Gastroesophageal sphincter (tissue), 4 donors: ENCODE measurements around the gene HES3. TPM values are rescaled to one million over a fixed set of nuclear protein-coding genes. Genes with fewer than 3 reads are reported as not detected.
"Not testable (repeated sequence)": the region's sequence is repeated elsewhere in the genome, so short reads cannot be mapped to it uniquely, and the experiment has no call there.

Experiments used
- ATAC-seq: fragments of 150-250 bp; one replicate; pipeline ENCODE4 v1.9.1; 2016; ENCODE audit warnings: mild to moderate bottlenecking, moderate library complexity
- H3K27ac ChIP-seq, 4 donors: fragments of 200-600 bp; sonication (generic) in 3 of 4; 1 replicate in 3 of 4; 2 replicates in 1 of 4; pipeline ENCODE4 v1.5.1; 2016 to 2019
- H3K27me3 ChIP-seq: fragments of 200-600 bp; sonication (generic); one replicate; pipeline ENCODE4 v1.5.1; 2019
- H3K36me3 ChIP-seq, 2 donors: fragments of 200-600 bp; sonication (generic); one replicate each; pipeline ENCODE4 v1.5.1; 2019; ENCODE audit warnings: control low read depth in 1 of 2
- H3K4me1 ChIP-seq, 3 donors: fragments of 200-600 bp; sonication (generic); 1 replicate in 2 of 3; 2 replicates in 1 of 3; pipeline ENCODE4 v1.5.1; 2016 to 2019; ENCODE audit warnings: control low read depth in 2 of 3
- H3K4me3 ChIP-seq, 2 donors: fragments of 200-600 bp; sonication (generic); one replicate each; pipeline ENCODE4 v1.5.1; 2019; ENCODE audit warnings: mild to moderate bottlenecking in 1 of 2, moderate library complexity in 1 of 2
- H3K9me3 ChIP-seq, 3 donors: fragments of 200-600 bp; sonication (generic); one replicate each; pipeline ENCODE4 v1.5.1; 2017 to 2019; ENCODE audit warnings: control low read depth in 2 of 3
- EP300 ChIP-seq: sonication (generic); formaldehyde crosslinking; IDR thresholded peaks from one replicate; pipeline ENCODE4 v1.6.1; 2017; ENCODE audit warnings: antibody characterized with exemption, mild to moderate bottlenecking
- POLR2A ChIP-seq, 2 donors: fragments of 450-650 bp; IDR thresholded peaks; one replicate each; pipeline ENCODE4 v1.6.1; 2017; ENCODE audit warnings: antibody characterized with exemption in 2 of 2, mild to moderate bottlenecking in 2 of 2, moderate library complexity in 1 of 2
- POLR2AphosphoS5 ChIP-seq: sonication (generic); formaldehyde crosslinking; IDR thresholded peaks from one replicate; pipeline ENCODE4 v1.6.1; 2017; ENCODE audit warnings: antibody characterized with exemption
- WGBS, 2 donors: methylation state at CpG; one replicate each; pipeline ENCODE4 v1.1.5; 2018; ENCODE audit warnings: low coverage in 1 of 2; 5-methylcytosine and 5-hydroxymethylcytosine counted together
- total RNA-seq, 4 donors: library from RNA; depleted of rRNA; stranded (reverse); fragments of >200 nt; gene quantifications; one replicate each; pipeline ENCODE4 v1.1.0, GENCODE V29; 2016
- TF ChIP-seq, protein P1 (sequence below), 4 experiments: fragments of 200-600 bp in 2 of 4; fragments of 450-650 bp in 2 of 4; sonication (generic) in 1 of 4; IDR thresholded peaks; one replicate each; pipeline ENCODE4 v1.5.1; 2017 to 2019; ENCODE audit warnings: antibody characterized with exemption in 4 of 4, mild to moderate bottlenecking in 2 of 4, moderate library complexity in 2 of 4

HES3 gene
- total RNA-seq, 4 donors from 2014 or later, result not detected

DNA sequence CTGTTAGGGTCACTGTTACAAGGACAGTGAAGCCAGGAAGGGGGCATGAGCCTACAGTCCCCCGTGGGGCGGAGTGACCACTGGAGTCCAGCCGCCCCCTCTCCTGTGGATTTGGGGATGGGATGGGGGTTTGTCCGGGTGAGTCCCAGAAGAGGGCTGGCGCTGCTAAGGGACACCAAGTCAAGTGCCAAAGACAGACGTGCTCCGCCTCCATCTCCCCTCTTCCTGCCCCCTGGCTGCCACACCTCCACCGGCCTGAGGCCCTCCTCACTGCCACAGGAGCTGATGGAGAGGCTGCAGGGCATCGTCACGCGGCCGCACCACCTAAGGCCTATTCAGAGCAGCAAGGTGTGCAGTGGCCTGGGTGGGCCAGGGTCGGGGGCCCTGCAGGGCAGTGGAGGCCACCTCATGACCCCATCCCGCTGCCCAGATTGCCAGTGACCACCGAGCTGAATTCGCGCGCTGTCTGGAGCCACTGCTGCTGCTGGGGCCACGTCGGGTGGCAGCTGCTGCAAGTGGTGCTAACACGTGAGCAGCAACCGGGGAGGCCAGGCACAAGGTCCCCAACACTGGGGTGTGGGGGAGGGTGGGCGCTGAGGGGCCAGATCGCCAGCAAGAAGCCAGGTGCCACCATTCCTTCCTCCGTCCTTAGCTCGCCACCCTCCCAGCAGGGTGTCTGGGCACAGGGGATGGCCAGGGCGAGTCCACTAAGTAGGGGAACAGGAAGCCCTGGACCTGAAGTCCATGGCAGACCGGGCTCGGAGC, 33.2 kb upstream of the HES3 start:
- peaks cover 0 to 35% of the 10 kb centered on the region in 2 donors for H3K36me3 ChIP-seq
- peaks cover 17% of the 10 kb centered on the region for H3K27me3 ChIP-seq
- H3K4me1 ChIP-seq, result peaks cover 0 to 39% (median 18%) of the 10 kb centered on the region in 3 donors
- no peaks in the 10 kb centered on the region for H3K9me3 ChIP-seq
- no peak for ATAC-seq
- no peak overlapping the region for H3K27ac ChIP-seq
- WGBS, 2 donors, result 100% methylated on average over 1 of the region's 29 CpGs; no CpG with 5 or more reads in 1 of the 2 donors
- H3K4me3 ChIP-seq, result no peak overlapping the region
- TF ChIP-seq, protein P1, sequence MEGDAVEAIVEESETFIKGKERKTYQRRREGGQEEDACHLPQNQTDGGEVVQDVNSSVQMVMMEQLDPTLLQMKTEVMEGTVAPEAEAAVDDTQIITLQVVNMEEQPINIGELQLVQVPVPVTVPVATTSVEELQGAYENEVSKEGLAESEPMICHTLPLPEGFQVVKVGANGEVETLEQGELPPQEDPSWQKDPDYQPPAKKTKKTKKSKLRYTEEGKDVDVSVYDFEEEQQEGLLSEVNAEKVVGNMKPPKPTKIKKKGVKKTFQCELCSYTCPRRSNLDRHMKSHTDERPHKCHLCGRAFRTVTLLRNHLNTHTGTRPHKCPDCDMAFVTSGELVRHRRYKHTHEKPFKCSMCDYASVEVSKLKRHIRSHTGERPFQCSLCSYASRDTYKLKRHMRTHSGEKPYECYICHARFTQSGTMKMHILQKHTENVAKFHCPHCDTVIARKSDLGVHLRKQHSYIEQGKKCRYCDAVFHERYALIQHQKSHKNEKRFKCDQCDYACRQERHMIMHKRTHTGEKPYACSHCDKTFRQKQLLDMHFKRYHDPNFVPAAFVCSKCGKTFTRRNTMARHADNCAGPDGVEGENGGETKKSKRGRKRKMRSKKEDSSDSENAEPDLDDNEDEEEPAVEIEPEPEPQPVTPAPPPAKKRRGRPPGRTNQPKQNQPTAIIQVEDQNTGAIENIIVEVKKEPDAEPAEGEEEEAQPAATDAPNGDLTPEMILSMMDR (IDR thresholded peaks at IDR 0.05), result no peak
- TF ChIP-seq POLR2A (IDR thresholded peaks at IDR 0.05) (no peak), POLR2AphosphoS5 (no peak)

DNA sequence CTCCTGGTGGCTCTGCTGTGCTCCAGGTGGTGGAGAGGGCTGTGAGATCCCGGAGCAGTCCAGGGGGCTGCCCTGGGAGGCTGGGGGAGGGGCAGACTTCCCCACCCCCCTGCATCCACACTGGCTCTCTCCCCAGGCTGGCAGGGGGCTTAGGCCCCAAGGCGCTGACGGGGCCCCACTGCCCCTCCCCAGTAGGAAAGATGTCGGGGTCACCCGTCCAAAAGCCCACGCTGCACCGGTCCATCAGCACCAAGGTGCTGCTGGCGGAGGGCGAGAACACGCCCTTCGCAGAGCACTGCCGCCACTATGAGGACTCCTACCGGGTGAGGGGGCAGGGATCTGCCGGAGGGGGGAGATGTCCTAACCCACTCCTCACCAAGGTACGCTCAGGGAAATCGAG, 32.2 kb upstream of the HES3 start:
- H3K4me3 ChIP-seq, result no peak overlapping the region
- no peak for ATAC-seq
- no peaks in the 10 kb centered on the region for H3K9me3 ChIP-seq
- peaks cover 10% of the 10 kb centered on the region for H3K27me3 ChIP-seq
- no peak overlapping the region for H3K27ac ChIP-seq
- TF ChIP-seq, protein P1 (IDR thresholded peaks at IDR 0.05), result no peak
- no peak for TF ChIP-seq POLR2AphosphoS5
- H3K36me3 ChIP-seq, result peaks cover 0 to 43% of the 10 kb centered on the region in 2 donors
- no CpG with 5 or more reads among the region's 16 CpGs for WGBS, 2 donors
- peaks cover 0 to 30% (median 12%) of the 10 kb centered on the region in 3 donors for H3K4me1 ChIP-seq

DNA sequence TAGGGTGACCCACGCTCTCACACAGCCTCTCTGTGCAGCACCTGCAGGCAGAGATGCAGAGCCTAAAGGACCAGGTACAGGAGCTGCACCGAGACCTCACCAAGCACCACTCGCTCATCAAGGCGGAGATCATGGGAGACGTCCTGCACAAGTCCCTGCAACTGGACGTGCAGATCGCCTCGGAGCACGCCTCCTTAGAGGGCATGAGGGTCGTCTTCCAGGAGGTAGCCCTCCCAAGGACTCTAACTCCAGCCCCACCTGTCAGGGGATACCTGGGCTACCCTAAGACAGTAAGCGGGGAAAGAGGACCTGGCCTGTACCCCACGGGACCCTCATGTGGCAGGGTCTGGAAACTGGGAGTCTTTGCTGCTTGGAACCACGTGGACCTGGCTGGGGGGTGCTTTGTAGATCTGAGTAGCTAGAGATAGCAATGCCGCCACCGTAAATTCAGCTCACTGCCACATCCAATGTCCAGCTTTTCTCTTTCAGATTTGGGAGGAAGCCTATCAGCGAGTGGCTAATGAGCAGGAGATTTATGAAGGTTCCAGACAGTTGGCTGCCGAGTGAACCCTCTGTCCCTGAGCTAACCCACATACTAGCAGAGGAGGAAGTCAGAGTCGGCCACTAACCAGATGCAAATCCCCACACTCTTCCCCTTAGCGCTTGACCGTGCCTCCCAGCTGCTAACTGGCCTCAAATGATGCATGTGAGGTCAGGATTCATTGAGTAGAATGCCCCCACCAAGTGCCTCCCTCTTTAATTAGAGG, 31.6 kb upstream of the HES3 start:
- TF ChIP-seq EP300 (no peak), POLR2AphosphoS5 (no peak), POLR2A (IDR thresholded peaks at IDR 0.05) (no peak)
- TF ChIP-seq, protein P1 (IDR thresholded peaks at IDR 0.05), result no peak
- 20% methylated on average over 2 of the region's 20 CpGs; no CpG with 5 or more reads in 1 of the 2 donors for WGBS, 2 donors
- ATAC-seq, result no peak
- H3K4me1 ChIP-seq, result peaks cover 0 to 23% (median 9%) of the 10 kb centered on the region in 3 donors
- H3K27ac ChIP-seq, result no peak overlapping the region
- H3K4me3 ChIP-seq, result no peak overlapping the region
- peaks cover 5% of the 10 kb centered on the region for H3K27me3 ChIP-seq
- no peaks in the 10 kb centered on the region for H3K9me3 ChIP-seq
- H3K36me3 ChIP-seq, result peaks cover 0 to 43% of the 10 kb centered on the region in 2 donors

DNA sequence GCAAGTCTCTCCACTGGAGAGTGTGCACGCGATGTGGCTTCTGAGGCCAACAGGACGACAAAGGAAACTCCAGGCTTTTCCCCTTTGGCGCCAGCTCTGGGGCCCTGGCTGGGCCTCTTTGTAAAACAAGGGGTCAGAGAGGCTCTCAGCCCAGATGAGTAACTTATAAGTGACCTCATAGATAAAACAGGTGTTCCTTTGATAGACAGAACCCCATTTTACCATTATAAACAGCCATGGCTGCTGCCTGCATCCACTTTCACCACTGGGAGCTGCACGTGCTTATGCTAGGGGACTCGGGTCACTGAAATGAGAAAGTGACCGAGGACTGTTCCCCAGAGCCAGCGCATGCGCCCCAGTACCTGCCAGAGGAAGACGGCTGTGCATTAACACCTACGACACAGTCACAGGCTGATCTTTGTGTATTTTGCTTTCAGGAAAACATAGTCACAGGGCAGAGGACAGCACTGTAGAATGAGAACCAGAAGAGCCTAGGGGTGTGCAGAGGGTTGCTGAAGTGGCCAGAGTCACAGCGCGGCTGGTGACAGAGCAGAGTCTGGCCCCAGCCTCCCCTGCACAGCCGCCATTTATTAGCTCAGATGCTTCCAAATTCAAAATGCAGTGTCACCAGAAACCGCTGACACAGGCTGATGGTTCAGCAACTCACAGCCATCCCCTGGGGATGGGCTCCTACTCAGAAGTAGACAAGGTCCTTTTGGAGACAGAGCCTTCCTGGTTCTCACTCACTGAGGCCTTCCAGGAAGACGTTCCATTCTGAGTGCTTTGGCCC, 25.4 kb upstream of the HES3 start:
- Histone ChIP-seq H3K4me3 (no peak overlapping the region), H3K36me3 (peaks cover 0 to 44% of the 10 kb centered on the region in 2 donors), H3K27ac (no peak overlapping the region), H3K4me1 (peaks cover 0 to 8% (median 0%) of the 10 kb centered on the region in 3 donors), H3K9me3 (no peaks in the 10 kb centered on the region), H3K27me3 (no peaks in the 10 kb centered on the region)
- ATAC-seq, result no peak
- 92% methylated on average over 2 of the region's 16 CpGs; no CpG with 5 or more reads in 1 of the 2 donors for WGBS, 2 donors
- TF ChIP-seq EP300 (no peak), POLR2AphosphoS5 (no peak), POLR2A (IDR thresholded peaks at IDR 0.05) (no peak)
- TF ChIP-seq, protein P1 (IDR thresholded peaks at IDR 0.05), result no peak

DNA sequence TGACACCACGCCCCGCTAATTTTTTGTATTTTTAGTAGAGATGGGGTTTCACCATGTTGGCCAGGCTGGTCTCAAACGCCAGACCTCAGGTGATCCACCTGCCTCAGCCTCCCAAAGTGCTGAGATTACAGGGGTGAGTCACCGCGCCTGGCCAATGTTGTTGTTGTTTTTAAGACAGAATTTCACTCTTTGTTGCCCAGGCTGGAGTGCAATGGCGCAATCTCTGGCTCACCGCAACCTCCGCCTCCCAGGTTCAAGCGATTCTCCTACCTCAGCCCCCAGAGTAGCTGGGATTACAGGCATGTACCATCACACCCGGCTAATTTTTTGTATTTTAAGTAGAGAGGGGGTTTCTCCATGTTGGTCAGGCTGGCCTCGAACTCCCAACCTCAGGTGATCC, 24.3 kb upstream of the HES3 start:
- peaks cover 0 to 54% of the 10 kb centered on the region in 2 donors for H3K36me3 ChIP-seq
- H3K27ac ChIP-seq, H3K4me3 ChIP-seq, H3K4me1 ChIP-seq, ATAC-seq, H3K27me3 ChIP-seq, H3K9me3 ChIP-seq: not testable (repeated sequence)
- WGBS, 2 donors, result 84 to 100% methylated on average over 3 to 7 of the region's 11 CpGs
